ENCODE data around the gene SAPCD1. TPM values are rescaled to one million over a fixed set of nuclear protein-coding genes. Genes with fewer than 3 reads are reported as not detected.
"Not testable (repeated sequence)": the region's sequence is repeated elsewhere in the genome, so short reads cannot be mapped to it uniquely, and the experiment has no call there.

The SAPCD1 gene
- total RNA-seq, 2 donors from 2014 or later, result 1.7 to 8.9 TPM

DNA sequence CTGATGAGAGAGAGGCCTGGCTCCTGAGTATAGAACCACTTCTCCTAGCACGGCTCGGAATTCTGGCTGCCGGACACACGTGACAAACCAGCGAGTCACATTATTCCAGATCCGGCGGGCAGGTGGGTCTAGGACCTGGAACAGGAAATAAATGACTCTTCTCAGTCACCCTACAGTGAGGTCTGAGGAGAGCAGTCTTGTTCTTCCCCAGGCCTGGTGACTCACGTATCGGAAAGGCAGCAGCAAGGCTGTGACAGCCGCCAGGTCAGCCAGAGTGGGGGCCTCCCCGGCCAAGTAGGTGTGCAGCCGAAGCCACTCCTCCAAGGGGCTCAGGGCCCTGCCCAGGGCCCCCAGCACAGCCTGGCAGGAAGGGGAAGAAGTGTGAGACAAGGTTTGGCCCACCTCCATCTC lies 30.3 kb downstream of the SAPCD1 start:
- Histone ChIP-seq H3K27ac (no peak overlapping the region), H3K9ac (ENCODE audit: low read depth in 2 of 2, low read length in 2 of 2) (no peak overlapping the region), H3K27me3 (no peaks in the 10 kb centered on the region), H3K9me3 (no peaks in the 10 kb centered on the region), H3K36me3 (no peaks in the 10 kb centered on the region), H3K4me3 (no peak overlapping the region), H3K4me1 (peaks cover 5% of the 10 kb centered on the region)
- intact Hi-C loops (cut with DNase I), result no loop called here
- no peak for DNase-seq
- TF ChIP-seq, protein P1, sequence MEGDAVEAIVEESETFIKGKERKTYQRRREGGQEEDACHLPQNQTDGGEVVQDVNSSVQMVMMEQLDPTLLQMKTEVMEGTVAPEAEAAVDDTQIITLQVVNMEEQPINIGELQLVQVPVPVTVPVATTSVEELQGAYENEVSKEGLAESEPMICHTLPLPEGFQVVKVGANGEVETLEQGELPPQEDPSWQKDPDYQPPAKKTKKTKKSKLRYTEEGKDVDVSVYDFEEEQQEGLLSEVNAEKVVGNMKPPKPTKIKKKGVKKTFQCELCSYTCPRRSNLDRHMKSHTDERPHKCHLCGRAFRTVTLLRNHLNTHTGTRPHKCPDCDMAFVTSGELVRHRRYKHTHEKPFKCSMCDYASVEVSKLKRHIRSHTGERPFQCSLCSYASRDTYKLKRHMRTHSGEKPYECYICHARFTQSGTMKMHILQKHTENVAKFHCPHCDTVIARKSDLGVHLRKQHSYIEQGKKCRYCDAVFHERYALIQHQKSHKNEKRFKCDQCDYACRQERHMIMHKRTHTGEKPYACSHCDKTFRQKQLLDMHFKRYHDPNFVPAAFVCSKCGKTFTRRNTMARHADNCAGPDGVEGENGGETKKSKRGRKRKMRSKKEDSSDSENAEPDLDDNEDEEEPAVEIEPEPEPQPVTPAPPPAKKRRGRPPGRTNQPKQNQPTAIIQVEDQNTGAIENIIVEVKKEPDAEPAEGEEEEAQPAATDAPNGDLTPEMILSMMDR (IDR thresholded peaks at IDR 0.05), result no peak

DNA sequence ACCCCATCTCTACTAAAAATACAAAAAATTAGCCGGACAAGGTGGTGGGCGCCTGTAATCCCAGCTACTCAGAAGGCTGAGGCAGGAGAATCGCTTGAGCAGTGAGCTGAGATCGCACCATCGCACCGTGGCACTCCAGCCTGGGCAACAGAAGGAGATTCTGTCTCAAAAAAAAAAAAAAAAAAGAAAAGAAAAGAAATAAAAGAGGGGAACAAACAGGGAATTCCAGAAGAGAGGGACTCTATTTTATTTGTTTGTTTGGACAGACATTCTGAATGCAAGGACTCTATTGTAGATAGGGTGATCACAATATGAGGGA lies 31.4 kb downstream of the SAPCD1 start:
- DNase-seq; H3K27me3 ChIP-seq; intact Hi-C loops (cut with DNase I); H3K4me1 ChIP-seq; H3K9me3 ChIP-seq; H3K27ac ChIP-seq; H3K4me3 ChIP-seq; H3K36me3 ChIP-seq: not testable (repeated sequence)
- peak overlapping the region in 1 of 2 donors; percentile 98 for H3K9ac ChIP-seq (ENCODE audit: low read depth in 2 of 2, low read length in 2 of 2)

DNA sequence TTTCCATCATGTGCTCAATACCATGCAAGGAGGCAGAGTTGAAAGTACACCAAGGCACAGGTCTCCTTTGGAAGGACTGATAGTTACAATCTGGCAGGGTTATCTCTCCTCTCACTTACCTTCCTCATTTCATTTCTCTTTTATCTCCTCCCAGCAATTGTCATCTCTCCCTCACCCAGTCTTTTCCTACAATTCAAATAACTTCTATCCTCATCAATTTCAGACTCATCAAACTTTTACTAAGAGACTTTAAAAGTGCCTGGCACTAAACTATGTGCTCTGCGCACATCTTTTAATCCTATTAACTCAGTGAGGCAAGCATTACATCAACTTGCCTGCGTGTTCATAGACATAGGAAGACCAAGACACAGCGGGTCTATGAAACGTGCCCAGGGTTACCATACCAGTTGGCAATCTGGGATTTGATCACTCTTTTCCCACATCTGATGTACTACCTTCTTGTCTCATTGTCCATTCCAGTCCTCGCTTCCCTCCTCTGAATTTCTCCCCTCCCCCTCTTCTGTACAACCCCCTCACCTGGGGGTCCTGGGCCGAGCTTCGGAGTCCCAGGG lies 31.9 kb downstream of the SAPCD1 start:
- peaks cover 5% of the 10 kb centered on the region for H3K4me1 ChIP-seq
- peak overlapping the region; percentile 99 for H3K4me3 ChIP-seq
- no peak for DNase-seq
- H3K27me3 ChIP-seq, result no peaks in the 10 kb centered on the region
- peak overlapping the region; percentile 92 to 98 for H3K9ac ChIP-seq (ENCODE audit: low read depth in 2 of 2, low read length in 2 of 2)
- no peaks in the 10 kb centered on the region for H3K9me3 ChIP-seq
- TF ChIP-seq, protein P1 (IDR thresholded peaks at IDR 0.05), result no peak
- peak overlapping the region; percentile 93 for H3K27ac ChIP-seq
- no peaks in the 10 kb centered on the region for H3K36me3 ChIP-seq
- intact Hi-C loops (cut with DNase I), result no loop called here

DNA sequence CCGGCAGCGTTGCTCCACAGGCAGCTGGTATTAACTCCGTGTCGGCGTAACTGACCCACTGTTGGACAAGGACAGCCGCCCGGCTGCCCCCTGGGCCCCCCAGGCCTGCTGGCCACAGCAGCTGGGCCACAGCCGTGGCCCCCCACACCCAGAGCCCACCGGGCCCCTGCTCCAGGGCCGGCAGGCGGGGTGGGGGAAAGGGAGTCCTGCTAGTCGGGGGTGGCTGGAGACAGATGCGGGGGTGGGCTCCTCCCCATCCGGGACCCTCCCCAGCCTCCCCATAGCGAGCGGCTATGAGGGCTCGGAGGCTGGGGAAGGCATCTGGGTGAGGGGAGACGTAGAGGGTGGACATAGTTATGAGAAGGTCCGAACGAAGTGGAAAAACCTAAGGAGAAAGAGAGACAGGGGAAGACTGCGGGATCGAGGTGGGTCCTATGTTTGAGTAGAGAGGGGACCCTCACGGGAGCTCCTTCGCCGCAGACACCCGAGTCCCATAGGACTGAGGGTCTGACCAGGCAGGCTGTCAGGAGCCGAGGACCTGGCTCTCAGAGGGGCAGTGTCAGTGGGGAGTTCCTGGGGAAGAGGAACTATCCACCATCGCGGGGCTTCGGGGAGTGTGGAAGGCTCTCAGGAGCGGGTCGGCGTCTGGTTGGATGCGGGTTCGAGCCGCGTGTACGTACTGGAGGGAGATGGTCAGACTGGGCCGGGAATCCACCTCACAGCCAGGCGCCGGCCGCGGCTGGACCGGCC lies 32.6 kb downstream of the SAPCD1 start:
- TF ChIP-seq, protein P1 (IDR thresholded peaks at IDR 0.05), result no peak
- intact Hi-C loops (cut with DNase I), result no loop called here
- H3K4me3 ChIP-seq, result peak overlapping the region; percentile 99
- peaks cover 5% of the 10 kb centered on the region for H3K4me1 ChIP-seq
- no peak for DNase-seq
- peak overlapping the region; percentile 92 to 98 for H3K9ac ChIP-seq (ENCODE audit: low read depth in 2 of 2, low read length in 2 of 2)
- H3K27ac ChIP-seq, result peak overlapping the region; percentile 93
- H3K9me3 ChIP-seq, result no peaks in the 10 kb centered on the region
- no peaks in the 10 kb centered on the region for H3K36me3 ChIP-seq
- no peaks in the 10 kb centered on the region for H3K27me3 ChIP-seq

DNA sequence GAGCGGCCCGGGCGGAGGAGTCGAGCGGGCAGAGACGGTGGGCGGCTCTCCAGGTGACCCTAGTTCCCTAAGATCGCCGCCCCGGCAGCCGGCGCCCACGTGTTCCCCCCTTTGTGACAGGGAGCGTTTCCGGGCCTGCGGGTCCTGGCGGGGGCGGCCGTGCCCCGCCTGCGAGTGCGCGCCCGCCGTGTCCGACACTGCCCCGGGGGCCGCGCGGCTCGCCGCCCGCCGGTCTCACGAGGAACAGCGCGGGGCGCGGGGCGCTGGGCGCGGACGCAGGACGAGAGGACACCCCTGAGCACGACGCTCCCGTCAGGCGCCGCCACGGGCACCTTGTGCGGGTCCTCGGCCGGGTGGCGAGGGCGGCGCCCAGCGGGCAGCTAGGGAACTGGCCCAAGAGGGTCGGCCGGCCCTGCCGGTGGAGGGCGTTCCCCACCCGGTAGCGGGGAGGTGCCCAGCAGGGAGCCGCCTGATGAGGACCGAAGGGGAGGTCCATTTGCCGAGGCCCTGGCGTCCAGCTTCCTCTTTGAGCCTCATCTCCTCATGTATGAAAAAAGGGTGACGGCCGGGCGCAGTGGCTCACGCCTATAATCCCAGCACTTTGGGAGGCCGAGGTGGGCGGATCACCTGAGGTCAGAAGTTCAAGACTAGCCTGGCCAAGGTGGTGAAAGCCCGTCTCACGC lies 33.3 kb downstream of the SAPCD1 start, which contains the start of gene VARS1:
Gene VARS1, minus strand, starts transcription at position 137 of the 683 bp plus-strand sequence. CDS start 535 bp downstream, outside the sequence.
- intact Hi-C loops (cut with DNase I), result no loop called here
- H3K36me3 ChIP-seq, result no peaks in the 10 kb centered on the region
- peak; percentile 94 for DNase-seq

More for the DNA sequence above, 33.3 kb downstream of the SAPCD1 start, which contains the start of gene VARS1:
- Histone ChIP-seq H3K4me1 (peaks cover 5% of the 10 kb centered on the region), H3K27me3 (no peaks in the 10 kb centered on the region), H3K27ac (peak within 1 kb of the TSS; percentile 93), H3K9me3 (no peaks in the 10 kb centered on the region), H3K4me3 (peak within 1 kb of the TSS; percentile 99), H3K9ac (ENCODE audit: low read depth in 2 of 2, low read length in 2 of 2) (peak within 1 kb of the TSS; percentile 92 to 98)
- TF ChIP-seq, protein P1 (IDR thresholded peaks at IDR 0.05), result peak; percentile 70
